Astrocyte of the spinal cord (primary cell): ENCODE results near the gene MATK.

Experiments used
- DNase-seq: peaks from one replicate; pipeline ENCODE4 v3.0.0; 2011; ENCODE audit warnings: low read depth, low spot score
- H3K4me3 ChIP-seq: 2 replicates; pipeline ENCODE4 v1.5.1; 2011; ENCODE audit warnings: low read depth, mild to moderate bottlenecking, low read length, moderate library complexity
- in situ Hi-C: cut with HindIII; loops from 2 replicates; pipeline ENCODE4 v1.10.0; 2017; ENCODE audit warnings: low sequenced_read_pairs
- TF ChIP-seq, protein P1 (sequence below): IDR thresholded peaks from 2 replicates; pipeline ENCODE4 v1.5.1; 2012; ENCODE audit warnings: low read depth, mild to moderate bottlenecking, low read length, inconsistent platforms

MATK gene

DNA sequence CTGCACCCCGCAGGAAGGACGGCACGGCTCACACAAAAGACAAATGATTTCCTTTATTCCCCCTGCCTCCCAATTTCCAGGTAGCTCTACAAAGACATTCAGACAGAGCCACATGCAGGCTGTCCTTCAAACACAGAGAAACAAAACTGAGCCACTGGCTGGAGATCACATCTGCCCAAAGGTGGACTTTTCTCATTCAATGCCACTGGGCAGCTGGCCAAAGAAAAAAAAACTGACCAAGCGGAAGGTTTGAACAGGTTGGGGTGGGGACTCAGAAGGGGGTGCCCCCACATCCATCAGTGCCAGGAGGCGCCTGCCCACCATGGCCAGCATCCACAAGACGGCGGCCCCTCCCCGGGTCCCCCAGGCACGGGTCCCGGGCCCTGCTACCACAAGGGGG, 17.8 kb upstream of the MATK start:
- TF ChIP-seq, protein P1, sequence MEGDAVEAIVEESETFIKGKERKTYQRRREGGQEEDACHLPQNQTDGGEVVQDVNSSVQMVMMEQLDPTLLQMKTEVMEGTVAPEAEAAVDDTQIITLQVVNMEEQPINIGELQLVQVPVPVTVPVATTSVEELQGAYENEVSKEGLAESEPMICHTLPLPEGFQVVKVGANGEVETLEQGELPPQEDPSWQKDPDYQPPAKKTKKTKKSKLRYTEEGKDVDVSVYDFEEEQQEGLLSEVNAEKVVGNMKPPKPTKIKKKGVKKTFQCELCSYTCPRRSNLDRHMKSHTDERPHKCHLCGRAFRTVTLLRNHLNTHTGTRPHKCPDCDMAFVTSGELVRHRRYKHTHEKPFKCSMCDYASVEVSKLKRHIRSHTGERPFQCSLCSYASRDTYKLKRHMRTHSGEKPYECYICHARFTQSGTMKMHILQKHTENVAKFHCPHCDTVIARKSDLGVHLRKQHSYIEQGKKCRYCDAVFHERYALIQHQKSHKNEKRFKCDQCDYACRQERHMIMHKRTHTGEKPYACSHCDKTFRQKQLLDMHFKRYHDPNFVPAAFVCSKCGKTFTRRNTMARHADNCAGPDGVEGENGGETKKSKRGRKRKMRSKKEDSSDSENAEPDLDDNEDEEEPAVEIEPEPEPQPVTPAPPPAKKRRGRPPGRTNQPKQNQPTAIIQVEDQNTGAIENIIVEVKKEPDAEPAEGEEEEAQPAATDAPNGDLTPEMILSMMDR, result no peak
- in situ Hi-C loops, result no loop called here
- no peak overlapping the region for H3K4me3 ChIP-seq
- DNase-seq, result no peak

DNA sequence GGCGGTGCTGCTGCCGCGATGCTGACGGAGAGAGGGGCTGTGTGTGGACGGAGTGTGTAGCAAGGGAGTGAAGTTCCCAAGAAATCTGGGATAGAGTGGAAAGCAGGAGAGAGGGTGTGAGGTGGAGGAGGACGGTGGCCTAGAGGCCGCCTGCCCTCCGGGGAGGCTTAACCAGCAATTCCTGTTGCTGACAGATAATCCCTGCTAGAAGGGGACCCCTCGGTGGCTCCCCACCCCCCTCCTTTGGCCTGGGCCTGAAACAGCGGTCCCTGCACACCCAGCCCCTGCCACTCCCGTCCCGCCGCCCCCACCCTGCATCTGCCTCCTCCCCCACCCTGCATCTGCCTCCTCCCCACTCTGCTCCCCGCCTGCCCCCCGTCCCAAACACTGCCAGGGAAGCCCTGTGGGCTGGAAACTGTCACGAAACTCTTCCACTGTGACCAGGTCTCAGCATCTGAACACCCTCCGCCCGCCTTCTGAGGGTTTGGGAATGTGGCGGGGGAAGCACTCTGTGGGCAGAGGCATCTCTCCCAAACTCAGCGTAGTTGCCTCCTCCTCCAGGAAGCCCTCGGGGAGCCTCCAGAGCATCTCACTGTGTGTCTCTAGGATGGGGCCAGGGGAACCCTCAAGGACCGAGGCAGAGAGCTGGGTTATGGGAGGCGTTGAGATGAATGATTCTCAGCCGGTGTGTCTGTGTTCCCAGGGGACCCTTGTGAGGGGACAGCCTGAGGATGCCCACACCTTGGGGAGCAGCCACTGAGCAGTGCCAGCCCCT, 17.1 kb upstream of the MATK start:
- DNase-seq, result no peak
- TF ChIP-seq, protein P1, result no peak
- no peak overlapping the region for H3K4me3 ChIP-seq
- in situ Hi-C loops, result no loop called here

DNA sequence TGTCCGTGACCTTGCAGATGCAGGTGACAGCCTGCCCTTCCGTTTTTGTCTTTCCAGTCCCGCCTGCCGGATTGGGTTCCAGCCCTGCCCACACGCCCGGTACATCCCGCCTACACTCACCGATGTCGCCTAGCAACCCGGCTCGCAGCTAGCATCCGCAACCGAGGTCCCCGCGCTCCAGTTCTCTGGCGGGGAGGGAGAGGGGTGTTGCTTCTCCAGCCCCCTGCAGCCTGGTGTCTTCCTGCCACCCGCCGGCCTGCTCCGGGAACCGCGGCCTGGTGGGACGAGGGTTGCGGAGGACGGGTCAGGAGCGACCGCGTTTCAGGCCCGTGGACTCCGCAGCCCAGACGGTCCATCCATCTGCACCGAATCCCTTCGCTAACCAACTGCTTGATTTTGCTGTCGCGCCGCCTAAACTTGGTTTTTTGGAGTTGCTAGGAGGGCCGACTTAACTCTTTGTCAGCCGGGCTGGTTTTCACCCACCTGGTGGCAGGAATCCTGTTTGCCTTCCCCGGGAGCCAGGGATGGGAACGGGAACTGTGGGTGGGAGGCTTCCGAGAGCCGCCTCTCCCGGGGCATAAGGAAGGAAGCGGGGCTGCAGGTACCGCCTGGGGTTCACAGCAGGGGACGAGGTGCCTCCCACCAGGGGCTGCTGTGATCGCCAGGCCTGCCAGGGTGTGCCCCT, 15.4 kb upstream of the MATK start:
- H3K4me3 ChIP-seq, result no peak overlapping the region
- no peak for DNase-seq
- TF ChIP-seq, protein P1, result peak; percentile 40
- in situ Hi-C loops, result no loop called here

DNA sequence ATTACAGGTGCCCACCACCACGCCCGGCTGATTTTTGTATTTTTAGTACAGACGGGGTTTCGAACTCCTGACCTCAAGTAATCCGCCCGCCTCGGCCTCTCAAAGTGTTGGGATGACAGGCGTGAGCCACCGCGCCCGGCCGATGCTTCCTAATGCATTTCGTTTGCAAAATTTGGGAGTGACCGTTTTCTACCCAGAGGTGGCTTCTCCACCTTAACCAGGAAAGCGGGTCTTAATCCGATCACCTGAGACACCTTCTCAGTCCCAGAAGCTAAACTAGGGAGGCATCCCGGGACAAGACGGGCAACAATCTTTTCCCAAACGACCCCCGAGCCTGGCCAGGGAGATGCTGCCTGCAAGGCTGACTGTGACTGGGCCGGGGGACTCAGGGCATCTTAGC, 14.8 kb upstream of the MATK start:
- TF ChIP-seq, protein P1, result no peak
- no peak for DNase-seq
- no peak overlapping the region for H3K4me3 ChIP-seq
- in situ Hi-C loops, result no loop called here

DNA sequence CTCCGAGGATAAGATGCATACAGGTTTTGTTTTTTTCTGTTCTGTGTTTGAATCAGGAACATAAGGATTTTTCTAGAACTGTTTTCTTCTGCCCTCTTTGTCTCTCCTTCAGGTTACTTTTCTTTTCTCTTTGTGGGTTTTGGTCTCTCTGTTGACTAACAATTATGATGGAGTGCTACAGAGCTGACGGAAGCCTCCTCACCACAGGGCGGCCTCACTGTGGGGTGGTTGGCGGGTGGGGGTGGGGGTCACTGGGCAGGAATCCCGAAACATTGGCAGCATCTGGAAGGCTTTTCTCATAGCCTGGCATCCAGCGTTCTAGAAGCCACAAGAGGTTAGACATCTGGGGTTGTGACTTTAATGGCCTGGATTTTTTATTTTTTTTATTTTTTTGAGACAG, 12.0 kb upstream of the MATK start:
- H3K4me3 ChIP-seq, result no peak overlapping the region
- TF ChIP-seq, protein P1, result no peak
- in situ Hi-C loops, result no loop called here
- no peak for DNase-seq

DNA sequence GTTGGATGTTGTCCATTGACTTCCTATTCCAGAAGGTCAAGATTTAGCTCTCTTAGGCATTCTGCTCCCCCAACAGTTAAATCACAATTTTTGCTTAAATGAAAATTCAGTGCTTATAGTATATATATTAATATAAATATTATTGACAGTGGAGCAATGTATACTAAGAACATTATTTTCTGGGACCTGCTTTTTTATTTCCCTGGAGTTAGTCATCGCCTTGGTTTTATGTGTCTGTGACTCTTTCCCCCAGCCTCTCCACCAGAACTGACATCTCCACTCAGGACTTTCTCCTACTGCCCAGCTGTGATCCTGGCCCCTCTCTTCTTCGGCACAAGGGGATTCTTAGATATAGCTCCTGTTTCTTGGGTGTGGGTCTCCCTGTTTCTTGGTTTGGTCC, 10.2 kb upstream of the MATK start:
- TF ChIP-seq, protein P1, result no peak
- DNase-seq, result no peak
- in situ Hi-C loops, result no loop called here
- no peak overlapping the region for H3K4me3 ChIP-seq
